Liver (tissue), 9 donors: ENCODE data around the gene COL4A1. TPM values are rescaled to one million over a fixed set of nuclear protein-coding genes. Genes with fewer than 3 reads are reported as not detected.
A peak's percentile ranks its signal among the peaks of the same experiment; 100 is the strongest.

ENCODE experiments used
- DNase-seq: peaks from one replicate; pipeline ENCODE4 v3.0.0-alpha.2; 2017; ENCODE audit warnings: low spot score
- H3K27ac ChIP-seq, 2 donors: one replicate each; pipeline ENCODE4 v1.7.0; 2013; ENCODE audit warnings: inconsistent platforms in 2 of 2, low read length in 2 of 2, control low read depth in 1 of 2, low read depth in 1 of 2, mild to moderate bottlenecking in 1 of 2
- H3K27me3 ChIP-seq, 4 donors: one replicate each; pipeline versions ENCODE4 v1.6.1 to v1.7.0; 2013; ENCODE audit warnings: low read length in 3 of 4, inconsistent platforms in 1 of 4, mild to moderate bottlenecking in 1 of 4, moderate library complexity in 1 of 4; ENCODE audit not compliant: control insufficient read depth in 4 of 4, insufficient read depth in 4 of 4
- H3K36me3 ChIP-seq, 4 donors: one replicate each; pipeline versions ENCODE4 v1.6.1 to v1.7.0; 2013; ENCODE audit warnings: low read length in 3 of 4, mild to moderate bottlenecking in 3 of 4, low read depth in 1 of 4, moderate library complexity in 1 of 4; ENCODE audit not compliant: control insufficient read depth in 4 of 4, insufficient read depth in 3 of 4
- H3K4me1 ChIP-seq, 4 donors: one replicate each; pipeline versions ENCODE4 v1.6.1 to v1.7.0; 2013; ENCODE audit warnings: low read length in 3 of 4, mild to moderate bottlenecking in 3 of 4, moderate library complexity in 1 of 4; ENCODE audit not compliant: control insufficient read depth in 4 of 4, insufficient read depth in 4 of 4
- H3K4me3 ChIP-seq, 3 donors: one replicate each; pipeline versions ENCODE4 v1.6.1 to v1.7.0; 2013; ENCODE audit warnings: low read length in 3 of 3, control low read depth in 1 of 3, low read depth in 1 of 3, mild to moderate bottlenecking in 1 of 3
- H3K9ac ChIP-seq, 2 donors: one replicate each; pipeline ENCODE4 v1.7.0; 2013; ENCODE audit warnings: low read length in 2 of 2, mild to moderate bottlenecking in 2 of 2, moderate library complexity in 2 of 2, control low read depth in 1 of 2, low read depth in 1 of 2
- H3K9me3 ChIP-seq, 4 donors: one replicate each; pipeline versions ENCODE4 v1.6.1 to v1.7.0; 2013; ENCODE audit warnings: low read length in 3 of 4; ENCODE audit not compliant: control insufficient read depth in 4 of 4
- ATF3 ChIP-seq: IDR thresholded peaks from 2 replicates; pipeline ENCODE4 v1.6.1; 2016; ENCODE audit warnings: antibody characterized with exemption
- FOXA2 ChIP-seq: IDR thresholded peaks from 2 replicates; pipeline ENCODE4 v1.6.1; 2016; ENCODE audit warnings: antibody characterized with exemption
- HNF4A ChIP-seq, 2 donors: conservative IDR thresholded peaks; 2 replicates each; pipeline ENCODE4 v1.6.1; 2016; ENCODE audit warnings: antibody characterized with exemption in 2 of 2, mild to moderate bottlenecking in 2 of 2
- HNF4G ChIP-seq: IDR thresholded peaks from 2 replicates; pipeline ENCODE4 v1.6.1; 2016; ENCODE audit warnings: antibody characterized with exemption
- NR2F2 ChIP-seq: IDR thresholded peaks from 2 replicates; pipeline ENCODE4 v1.6.1; 2016; ENCODE audit warnings: antibody characterized with exemption
- RAD21 ChIP-seq, 2 donors: IDR thresholded peaks; 2 replicates each; pipeline ENCODE4 v1.6.1; 2016; ENCODE audit warnings: antibody characterized with exemption in 2 of 2, mild to moderate bottlenecking in 2 of 2
- RXRA ChIP-seq, 2 donors: IDR thresholded peaks; 2 replicates each; pipeline ENCODE4 v1.6.1; 2017 to 2018; ENCODE audit warnings: antibody characterized with exemption in 2 of 2, mild to moderate bottlenecking in 1 of 2
- SP1 ChIP-seq: IDR thresholded peaks from 2 replicates; pipeline ENCODE4 v1.6.1; 2018; ENCODE audit warnings: antibody characterized with exemption, mild to moderate bottlenecking
- ZBTB33 ChIP-seq: IDR thresholded peaks from 2 replicates; pipeline ENCODE4 v1.6.1; 2016; ENCODE audit warnings: antibody characterized with exemption
- WGBS: extraction: QIAGEN DNeasy Blood & Tissue Kit; methylation state at CpG from one replicate; pipeline ENCODE4 v1.1.7; 2013; 5-methylcytosine and 5-hydroxymethylcytosine counted together
- polyA plus RNA-seq, 2 donors: library from polyadenylated mRNA; stranded (reverse) in 1 of 2; unstranded in 1 of 2; fragments of 200-250 nt in 1 of 2; fragments of >200 nt in 1 of 2; fragmentation: Nextera tagmentation in 1 of 2; extraction: Ambion mirVana in 1 of 2; gene quantifications; one replicate each; pipeline versions ENCODE4 v1.2.1 to v1.2.3, GENCODE V29; 2013 to 2015
- total RNA-seq, 2 donors: library from RNA; depleted of rRNA; stranded (reverse); fragments of >200 nt; gene quantifications; one replicate each; pipeline ENCODE4 v1.2.3, GENCODE V29; 2014
- TF ChIP-seq, protein P1 (sequence below): fragments of 150-350 bp; IDR thresholded peaks from 2 replicates; pipeline ENCODE4 v1.5.1; 2017; ENCODE audit warnings: improper control_type of control experiment, low read depth, low read length; ENCODE audit not compliant: missing input control
- donor health status: healthy.
- donor health status: healthy.
- donor health status: healthy.
- donor health status: healthy.
- donor health status: healthy.

Gene COL4A1
- total and polyA plus RNA-seq, 4 donors = 5.0 to 68.5 (median 37.9) TPM

- Histone ChIP-seq H3K27me3 (peaks cover 3 to 23% (median 10%) of the 10 kb centered on the region in 4 donors), H3K27ac (no peak overlapping the region), H3K9ac (no peak overlapping the region), H3K4me3 (no peak overlapping the region), H3K36me3 (no peaks in the 10 kb centered on the region), H3K9me3 (no peaks in the 10 kb centered on the region), H3K4me1 (peaks cover 3 to 33% (median 18%) of the 10 kb centered on the region in 4 donors)
- no peak for DNase-seq
- 43% methylated on average over 4 of the region's 4 CpGs for WGBS
- no peak for TF ChIP-seq FOXA2
- TF ChIP-seq ZBTB33 = no peak
- no peak for TF ChIP-seq ATF3
- TF ChIP-seq HNF4A (conservative IDR thresholded peaks at IDR 0.05) = no peak
Observed at GRCh38 chr13:110304256-110304655, 2.7 kb downstream of the COL4A1 start.

GRCh38 chr13:110303644-110304043, 3.3 kb downstream of the COL4A1 start:
- peak overlapping the region in 1 of 2 donors; percentile 18 for H3K27ac ChIP-seq
- no peaks in the 10 kb centered on the region for H3K9me3 ChIP-seq
- H3K36me3 ChIP-seq = no peaks in the 10 kb centered on the region
- no peak for TF ChIP-seq ZBTB33
- peaks cover 3 to 27% (median 15%) of the 10 kb centered on the region in 4 donors for H3K4me1 ChIP-seq
- peaks cover 3 to 21% (median 10%) of the 10 kb centered on the region in 4 donors for H3K27me3 ChIP-seq
- no peak overlapping the region for H3K9ac ChIP-seq
- no peak for DNase-seq
- H3K4me3 ChIP-seq = no peak overlapping the region
- 67% methylated on average over 7 of the region's 7 CpGs for WGBS

- DNase-seq = no peak
- Histone ChIP-seq H3K27me3 (peaks cover 3 to 16% (median 10%) of the 10 kb centered on the region in 4 donors), H3K4me1 (peaks cover 3 to 21% (median 11%) of the 10 kb centered on the region in 4 donors), H3K4me3 (no peak overlapping the region), H3K9me3 (no peaks in the 10 kb centered on the region), H3K9ac (no peak overlapping the region), H3K27ac (peak overlapping the region in 1 of 2 donors; percentile 30), H3K36me3 (no peaks in the 10 kb centered on the region)
- 61% methylated on average over 2 of the region's 2 CpGs for whole genome bisulfite sequencing
- TF ChIP-seq SP1 (no peak), HNF4G (no peak), NR2F2 (no peak), RXRA (IDR thresholded peaks at IDR 0.05) (no peak), ATF3 (no peak), ZBTB33 (no peak), RAD21 (IDR thresholded peaks at IDR 0.05) (no peak), HNF4A (conservative IDR thresholded peaks at IDR 0.05) (no peak)
- TF ChIP-seq, protein P1, sequence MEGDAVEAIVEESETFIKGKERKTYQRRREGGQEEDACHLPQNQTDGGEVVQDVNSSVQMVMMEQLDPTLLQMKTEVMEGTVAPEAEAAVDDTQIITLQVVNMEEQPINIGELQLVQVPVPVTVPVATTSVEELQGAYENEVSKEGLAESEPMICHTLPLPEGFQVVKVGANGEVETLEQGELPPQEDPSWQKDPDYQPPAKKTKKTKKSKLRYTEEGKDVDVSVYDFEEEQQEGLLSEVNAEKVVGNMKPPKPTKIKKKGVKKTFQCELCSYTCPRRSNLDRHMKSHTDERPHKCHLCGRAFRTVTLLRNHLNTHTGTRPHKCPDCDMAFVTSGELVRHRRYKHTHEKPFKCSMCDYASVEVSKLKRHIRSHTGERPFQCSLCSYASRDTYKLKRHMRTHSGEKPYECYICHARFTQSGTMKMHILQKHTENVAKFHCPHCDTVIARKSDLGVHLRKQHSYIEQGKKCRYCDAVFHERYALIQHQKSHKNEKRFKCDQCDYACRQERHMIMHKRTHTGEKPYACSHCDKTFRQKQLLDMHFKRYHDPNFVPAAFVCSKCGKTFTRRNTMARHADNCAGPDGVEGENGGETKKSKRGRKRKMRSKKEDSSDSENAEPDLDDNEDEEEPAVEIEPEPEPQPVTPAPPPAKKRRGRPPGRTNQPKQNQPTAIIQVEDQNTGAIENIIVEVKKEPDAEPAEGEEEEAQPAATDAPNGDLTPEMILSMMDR = no peak
Observed at GRCh38 chr13:110302997-110303396, 4.0 kb downstream of the COL4A1 start.
